Stomach (tissue), 4 donors: Measurements from ENCODE around the gene OR2AT4.

ENCODE experiments used
- CTCF ChIP-seq, 7 experiments: fragments of 450-650 bp in 4 of 7; fragments of 200-600 bp in 3 of 7; sonication (generic) in 3 of 7; IDR thresholded peaks; one replicate each; pipeline ENCODE4 v1.5.1; 2016 to 2019; ENCODE audit warnings: antibody characterized with exemption in 7 of 7, control low read depth in 2 of 7, mild to moderate bottlenecking in 1 of 7
- POLR2A ChIP-seq, 4 donors: fragments of 450-650 bp; IDR thresholded peaks; one replicate each; pipeline ENCODE4 v1.6.1; 2016; ENCODE audit warnings: antibody characterized with exemption in 4 of 4, control low read depth in 2 of 4, mild to moderate bottlenecking in 1 of 4, moderate library complexity in 1 of 4

DNA sequence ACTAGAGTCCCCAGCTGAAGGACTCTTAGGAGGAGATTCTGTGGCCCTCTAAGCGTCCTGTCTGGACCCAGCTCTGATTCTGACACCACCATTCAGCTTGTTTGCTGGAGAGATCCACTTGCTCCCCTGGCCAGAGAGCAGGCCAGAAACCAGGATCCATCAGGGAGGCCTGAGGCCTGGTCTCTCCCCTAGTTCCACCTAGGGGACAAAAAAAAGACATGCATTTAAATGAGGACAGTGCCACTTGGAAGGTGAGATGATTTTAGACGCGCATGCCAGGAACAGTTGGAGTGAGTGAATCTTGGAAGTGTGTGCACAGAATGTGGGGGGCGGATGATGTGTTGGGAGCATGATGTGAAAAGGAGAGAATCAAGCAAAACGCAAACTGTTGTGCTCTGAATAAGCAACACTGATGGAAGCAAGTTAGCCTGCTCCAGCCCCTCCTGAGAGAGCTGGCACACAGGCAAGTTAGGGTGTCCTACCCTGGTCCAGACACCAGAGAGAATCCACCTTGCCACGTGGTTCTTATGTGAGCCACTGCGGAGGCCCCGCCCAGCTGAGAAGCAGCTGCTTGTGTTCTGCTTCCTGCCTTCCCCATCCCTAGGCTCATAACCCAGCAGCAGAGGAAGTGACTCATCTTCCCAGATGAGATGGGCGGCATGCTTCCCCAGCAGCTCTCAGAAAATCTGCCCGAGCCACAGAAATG, 46.2 kb upstream of the OR2AT4 start:
- TF ChIP-seq CTCF (IDR thresholded peaks at IDR 0.05) (no peak), POLR2A (IDR thresholded peaks at IDR 0.05) (no peak)
